Sigmoid colon (tissue), 7 donors: ENCODE measurements around the gene PARP14. TPM values are rescaled to one million over a fixed set of nuclear protein-coding genes. Genes with fewer than 3 reads are reported as not detected.

Experiments used
- DNase-seq: peaks from one replicate; pipeline ENCODE4 v3.0.0-alpha.2; 2019
- H3K27ac ChIP-seq, 4 donors: fragments of 200-600 bp; sonication (generic); one replicate each; pipeline ENCODE4 v1.5.1; 2016 to 2019; ENCODE audit warnings: mild to moderate bottlenecking in 1 of 4
- H3K27me3 ChIP-seq, 3 donors: fragments of 200-600 bp; sonication (generic); one replicate each; pipeline ENCODE4 v1.5.1; 2019; ENCODE audit warnings: mild to moderate bottlenecking in 1 of 3
- H3K36me3 ChIP-seq, 4 donors: fragments of 200-600 bp; sonication (generic); one replicate each; pipeline ENCODE4 v1.5.1; 2016 to 2019
- H3K4me1 ChIP-seq, 4 donors: fragments of 200-600 bp; sonication (generic); one replicate each; pipeline ENCODE4 v1.5.1; 2017 to 2019
- H3K4me3 ChIP-seq, 4 donors: fragments of 200-600 bp; sonication (generic); one replicate each; pipeline ENCODE4 v1.5.1; 2017 to 2019; ENCODE audit warnings: mild to moderate bottlenecking in 2 of 4, moderate library complexity in 1 of 4
- H3K9me3 ChIP-seq, 4 donors: fragments of 200-600 bp in 3 of 4; sonication (generic) in 3 of 4; one replicate each; pipeline versions ENCODE4 v1.5.1 to v1.6.1; 2013 to 2019
- CTCF ChIP-seq, 4 experiments: fragments of 450-650 bp in 3 of 4; fragments of 200-600 bp in 1 of 4; IDR thresholded peaks; one replicate each; pipeline ENCODE4 v1.5.1; 2016 to 2019; ENCODE audit warnings: antibody characterized with exemption in 4 of 4, mild to moderate bottlenecking in 3 of 4, moderate library complexity in 2 of 4
- EP300 ChIP-seq, 4 donors: sonication (generic); formaldehyde crosslinking; IDR thresholded peaks; one replicate each; pipeline ENCODE4 v1.6.1; 2017; ENCODE audit warnings: antibody characterized with exemption in 4 of 4
- POLR2A ChIP-seq, 2 donors: fragments of 450-650 bp; IDR thresholded peaks; one replicate each; pipeline ENCODE4 v1.6.1; 2016; ENCODE audit warnings: antibody characterized with exemption in 2 of 2, mild to moderate bottlenecking in 2 of 2, moderate library complexity in 2 of 2
- POLR2AphosphoS5 ChIP-seq, 4 donors: sonication (generic); formaldehyde crosslinking; IDR thresholded peaks; one replicate each; pipeline ENCODE4 v1.6.1; 2017; ENCODE audit warnings: antibody characterized with exemption in 4 of 4
- WGBS, 2 donors: extraction: QIAGEN DNeasy Blood & Tissue Kit; methylation state at CpG; one replicate each; pipeline ENCODE4 v1.1.7; 2013; 5-methylcytosine and 5-hydroxymethylcytosine counted together
- intact Hi-C: fragments of 100-400 bp; cut with DNase I; formaldehyde crosslinking; loops from one replicate; pipeline ENCODE4 v1.15.1; 2023
- polyA plus RNA-seq, 3 donors: library from polyadenylated mRNA; stranded (reverse); fragments of 200-250 nt; gene quantifications; one replicate each; pipeline ENCODE4 v1.2.3, GENCODE V29; 2013
- total RNA-seq, 4 donors: library from RNA; depleted of rRNA; stranded (reverse); fragments of >200 nt; gene quantifications; one replicate each; pipeline ENCODE4 v1.1.0, GENCODE V29; 2016
- donor health status: healthy with polysubstance abuse.
- donor health status: Bipolar disorder and iron deficiency.
- donor health status: healthy.

The PARP14 gene
- total and polyA plus RNA-seq, 7 donors: 4.8 to 90.3 (median 41.7) TPM

GRCh38 chr3:122774564-122774963 lies 93.9 kb downstream of the PARP14 start:
- no peak for TF ChIP-seq POLR2AphosphoS5 (IDR thresholded peaks at IDR 0.05)
- TF ChIP-seq POLR2A (IDR thresholded peaks at IDR 0.05): no peak
- no peak for TF ChIP-seq CTCF (IDR thresholded peaks at IDR 0.05)
- no peak for TF ChIP-seq EP300 (IDR thresholded peaks at IDR 0.05)
- no peak overlapping the region for H3K4me3 ChIP-seq
- H3K36me3 ChIP-seq: peaks cover 0 to 16% (median 0%) of the 10 kb centered on the region in 4 donors
- intact Hi-C loops: no loop called here
- H3K27me3 ChIP-seq: no peaks in the 10 kb centered on the region
- WGBS, 2 donors: 92 to 93% methylated on average over 3 of the region's 3 CpGs
- DNase-seq: no peak
- no peak overlapping the region for H3K27ac ChIP-seq
- no peaks in the 10 kb centered on the region for H3K4me1 ChIP-seq
- no peaks in the 10 kb centered on the region for H3K9me3 ChIP-seq

GRCh38 chr3:122776675-122777468 lies 96.2 kb downstream of the PARP14 start:
- Histone ChIP-seq H3K4me3 (no peak overlapping the region), H3K4me1 (no peaks in the 10 kb centered on the region), H3K27me3 (no peaks in the 10 kb centered on the region), H3K9me3 (no peaks in the 10 kb centered on the region), H3K27ac (no peak overlapping the region), H3K36me3 (peaks cover 0 to 6% (median 0%) of the 10 kb centered on the region in 4 donors)
- intact Hi-C loops: no loop called here
- 71 to 80% methylated on average over 5 of the region's 5 CpGs for WGBS, 2 donors
- DNase-seq: no peak
- no peak for TF ChIP-seq POLR2A (IDR thresholded peaks at IDR 0.05)
- no peak for TF ChIP-seq CTCF (IDR thresholded peaks at IDR 0.05)
- TF ChIP-seq EP300 (IDR thresholded peaks at IDR 0.05): no peak
- no peak for TF ChIP-seq POLR2AphosphoS5 (IDR thresholded peaks at IDR 0.05)

- TF ChIP-seq EP300 (IDR thresholded peaks at IDR 0.05) (no peak), POLR2A (IDR thresholded peaks at IDR 0.05) (no peak), CTCF (IDR thresholded peaks at IDR 0.05) (no peak), POLR2AphosphoS5 (IDR thresholded peaks at IDR 0.05) (no peak)
- no peaks in the 10 kb centered on the region for H3K4me1 ChIP-seq
- no peak overlapping the region for H3K27ac ChIP-seq
- H3K27me3 ChIP-seq: no peaks in the 10 kb centered on the region
- DNase-seq: no peak
- H3K36me3 ChIP-seq: peaks cover 0 to 6% (median 0%) of the 10 kb centered on the region in 4 donors
- WGBS, 2 donors: 90 to 91% methylated on average over 3 of the region's 3 CpGs
- no peak overlapping the region for H3K4me3 ChIP-seq
- H3K9me3 ChIP-seq: no peaks in the 10 kb centered on the region
- intact Hi-C loops: no loop called here
These were observed 96.9 kb downstream of the PARP14 start for GRCh38 chr3:122777563-122777962.

Other genes with a start within 250 kb of the PARP14 start
- gene KPNA1, start 165.9 kb upstream of the PARP14 start, total RNA-seq: 10 to 100 TPM; 34.9 to 50.1 (median 40.3) TPM
- gene KPNA1, start 165.9 kb upstream of the PARP14 start, polyA plus RNA-seq: 10 to 100 TPM in 2 of 3 donors, 1 to 10 TPM in 1; 9.6 to 12.8 (median 11.1) TPM
- gene PARP9, start 116.5 kb upstream of the PARP14 start, total RNA-seq: 10 to 100 TPM; 24.5 to 43.0 (median 35.3) TPM
- gene PARP9, start 116.5 kb upstream of the PARP14 start, polyA plus RNA-seq: 10 to 100 TPM; 20.4 to 48.4 (median 26.8) TPM
- gene DTX3L, start 116.5 kb upstream of the PARP14 start, total RNA-seq: 10 to 100 TPM; 18.9 to 32.6 (median 25.0) TPM
- gene DTX3L, start 116.5 kb upstream of the PARP14 start, polyA plus RNA-seq: 10 to 100 TPM in 2 of 3 donors, 1 to 10 TPM in 1; 9.6 to 33.2 (median 20.8) TPM
- 1 to 10 TPM; 1.1 to 3.9 (median 2.9) TPM for gene PARP15, start 103.2 kb upstream of the PARP14 start, total RNA-seq
- gene PARP15, start 103.2 kb upstream of the PARP14 start, polyA plus RNA-seq: 10 to 100 TPM in 1 of 3 donors, 1 to 10 TPM in 1, not detected in 1; 1.2 to 16.8 TPM
- gene HSPBAP1, start 113.0 kb downstream of the PARP14 start, total RNA-seq: 10 to 100 TPM; 11.1 to 13.8 (median 12.6) TPM
- 1 to 10 TPM; 3.0 to 6.4 (median 3.0) TPM for gene HSPBAP1, start 113.0 kb downstream of the PARP14 start, polyA plus RNA-seq
- gene SLC49A4, start 114.2 kb downstream of the PARP14 start, total RNA-seq: 10 to 100 TPM; 15.0 to 20.6 (median 17.6) TPM
- 1 to 10 TPM; 3.0 to 7.2 (median 3.5) TPM for gene SLC49A4, start 114.2 kb downstream of the PARP14 start, polyA plus RNA-seq